Measurements from ENCODE around the gene ANGPTL1.

ANGPTL1 gene

GRCh38 chr1:178901482-178902125 lies 30.7 kb upstream of the ANGPTL1 start:
- no peak for DNase-seq
- Histone ChIP-seq H4K91ac (ENCODE audit: low read length) (no peak overlapping the region), H3K23ac (ENCODE audit: low read length in 2 of 2) (no peak overlapping the region), H3K18ac (ENCODE audit: low read depth in 1 of 2, low read length in 2 of 2) (no peak overlapping the region), H2BK5ac (ENCODE audit: low read depth, low read length, poor library complexity, severe bottlenecking) (no peak overlapping the region), H3K4ac (ENCODE audit: low read depth in 1 of 2, low read length in 2 of 2) (no peak overlapping the region), H2BK120ac (ENCODE audit: low read depth, low read length) (no peak overlapping the region), H2AK5ac (ENCODE audit: low read length, severe bottlenecking) (no peak overlapping the region), H3K27me3 (ENCODE audit: control insufficient read depth in 1 of 2, insufficient read depth in 1 of 2, low read length in 2 of 2) (no peaks in the 10 kb centered on the region), H3K14ac (ENCODE audit: low read length in 2 of 2) (no peak overlapping the region), H3K36me3 (ENCODE audit: control insufficient read depth in 1 of 2, insufficient read depth in 2 of 2, low read depth in 1 of 2, low read length in 2 of 2) (peaks cover 2 to 93% of the 10 kb centered on the region in 2 experiments), H2BK15ac (ENCODE audit: low read depth, poor library complexity, severe bottlenecking) (no peak overlapping the region), H4K8ac (ENCODE audit: low read length) (no peak overlapping the region), H3K9ac (ENCODE audit: low read length) (no peak overlapping the region), H3K4me2 (ENCODE audit: low read length, poor library complexity, severe bottlenecking) (no peak overlapping the region), H2AFZ (ENCODE audit: low read depth, low read length) (no peak overlapping the region), H3K4me3 (ENCODE audit: insufficient read depth in 1 of 2, low read depth in 1 of 2, low read length in 2 of 2) (no peak overlapping the region), H2BK12ac (ENCODE audit: low read length in 2 of 2) (no peak overlapping the region), H3K4me1 (ENCODE audit: control insufficient read depth, insufficient read depth, low read depth, low read length) (no peaks in the 10 kb centered on the region), H3K9me3 (ENCODE audit: control insufficient read depth, low read length) (no peaks in the 10 kb centered on the region), H3K27ac (ENCODE audit: low read length, poor library complexity, severe bottlenecking) (no peak overlapping the region), H3K79me1 (replicated peaks; ENCODE audit: low read length, poor library complexity, severe bottlenecking) (peaks cover 3% of the 10 kb centered on the region)
- no CpG with 5 or more reads among the region's 1 CpG for WGBS

- peaks cover 3% of the 10 kb centered on the region for H3K79me1 ChIP-seq (replicated peaks; ENCODE audit: low read length, poor library complexity, severe bottlenecking)
- no peak overlapping the region for H2AFZ ChIP-seq (ENCODE audit: low read depth, low read length)
- H3K27me3 ChIP-seq (ENCODE audit: control insufficient read depth in 1 of 2, insufficient read depth in 1 of 2, low read length in 2 of 2) = no peaks in the 10 kb centered on the region
- H4K91ac ChIP-seq (ENCODE audit: low read length) = no peak overlapping the region
- no peak overlapping the region for H2BK120ac ChIP-seq (ENCODE audit: low read depth, low read length)
- no peak for DNase-seq
- no peak overlapping the region for H3K4ac ChIP-seq (ENCODE audit: low read depth in 1 of 2, low read length in 2 of 2)
- no peak overlapping the region for H3K4me2 ChIP-seq (ENCODE audit: low read length, poor library complexity, severe bottlenecking)
- H3K36me3 ChIP-seq (ENCODE audit: control insufficient read depth in 1 of 2, insufficient read depth in 2 of 2, low read depth in 1 of 2, low read length in 2 of 2) = peaks cover 0 to 89% of the 10 kb centered on the region in 2 experiments
- no peak overlapping the region for H3K14ac ChIP-seq (ENCODE audit: low read length in 2 of 2)
- H2AK5ac ChIP-seq (ENCODE audit: low read length, severe bottlenecking) = no peak overlapping the region
- no peak overlapping the region for H4K8ac ChIP-seq (ENCODE audit: low read length)
- no peak overlapping the region for H3K9ac ChIP-seq (ENCODE audit: low read length)
- H2BK15ac ChIP-seq (ENCODE audit: low read depth, poor library complexity, severe bottlenecking) = no peak overlapping the region
- no peak overlapping the region for H3K23ac ChIP-seq (ENCODE audit: low read length in 2 of 2)
- H2BK5ac ChIP-seq (ENCODE audit: low read depth, low read length, poor library complexity, severe bottlenecking) = no peak overlapping the region
- no peaks in the 10 kb centered on the region for H3K4me1 ChIP-seq (ENCODE audit: control insufficient read depth, insufficient read depth, low read depth, low read length)
- WGBS = no CpG with 5 or more reads among the region's 2 CpGs
- H3K27ac ChIP-seq (ENCODE audit: low read length, poor library complexity, severe bottlenecking) = no peak overlapping the region
- H3K4me3 ChIP-seq (ENCODE audit: insufficient read depth in 1 of 2, low read depth in 1 of 2, low read length in 2 of 2) = no peak overlapping the region
- H3K18ac ChIP-seq (ENCODE audit: low read depth in 1 of 2, low read length in 2 of 2) = no peak overlapping the region
- peaks cover 3% of the 10 kb centered on the region for H3K9me3 ChIP-seq (ENCODE audit: control insufficient read depth, low read length)
- no peak overlapping the region for H2BK12ac ChIP-seq (ENCODE audit: low read length in 2 of 2)
These were observed 28.5 kb upstream of the ANGPTL1 start for GRCh38 chr1:178899402-178899801.

DNA sequence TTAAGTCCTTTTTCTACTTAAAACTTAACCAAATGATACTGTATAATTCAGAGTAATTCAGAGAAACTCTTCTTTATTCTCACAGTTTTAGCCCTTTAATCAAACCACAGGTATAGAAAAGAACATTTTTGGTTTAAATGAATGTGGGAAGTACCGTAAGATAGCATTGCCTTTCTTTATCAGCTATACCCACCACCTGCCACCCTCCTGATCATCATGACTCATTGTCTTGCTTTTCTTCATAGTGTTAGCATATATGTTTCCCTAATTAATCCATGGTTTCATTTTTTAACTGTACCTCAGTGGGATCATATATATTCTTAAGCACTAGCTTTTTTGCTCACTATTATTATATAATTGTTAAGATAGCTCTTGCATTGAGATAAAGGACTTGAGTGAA lies 27.5 kb upstream of the ANGPTL1 start:
- no peaks in the 10 kb centered on the region for H3K27me3 ChIP-seq (ENCODE audit: control insufficient read depth in 1 of 2, insufficient read depth in 1 of 2, low read length in 2 of 2)
- H2AK5ac ChIP-seq (ENCODE audit: low read length, severe bottlenecking) = no peak overlapping the region
- H2AFZ ChIP-seq (ENCODE audit: low read depth, low read length) = no peak overlapping the region
- no peak overlapping the region for H4K91ac ChIP-seq (ENCODE audit: low read length)
- no peak overlapping the region for H4K8ac ChIP-seq (ENCODE audit: low read length)
- H2BK15ac ChIP-seq (ENCODE audit: low read depth, poor library complexity, severe bottlenecking) = no peak overlapping the region
- H3K9ac ChIP-seq (ENCODE audit: low read length) = no peak overlapping the region
- H2BK12ac ChIP-seq (ENCODE audit: low read length in 2 of 2) = no peak overlapping the region
- no peak overlapping the region for H3K18ac ChIP-seq (ENCODE audit: low read depth in 1 of 2, low read length in 2 of 2)
- H2BK5ac ChIP-seq (ENCODE audit: low read depth, low read length, poor library complexity, severe bottlenecking) = no peak overlapping the region
- WGBS = no CpG with 5 or more reads among the region's 1 CpG
- no peak overlapping the region for H3K23ac ChIP-seq (ENCODE audit: low read length in 2 of 2)
- H3K36me3 ChIP-seq (ENCODE audit: control insufficient read depth in 1 of 2, insufficient read depth in 2 of 2, low read depth in 1 of 2, low read length in 2 of 2) = peaks cover 0 to 91% of the 10 kb centered on the region in 2 experiments
- no peak overlapping the region for H3K4me2 ChIP-seq (ENCODE audit: low read length, poor library complexity, severe bottlenecking)
- H3K14ac ChIP-seq (ENCODE audit: low read length in 2 of 2) = no peak overlapping the region
- peaks cover 3% of the 10 kb centered on the region for H3K9me3 ChIP-seq (ENCODE audit: control insufficient read depth, low read length)
- peaks cover 3% of the 10 kb centered on the region for H3K79me1 ChIP-seq (replicated peaks; ENCODE audit: low read length, poor library complexity, severe bottlenecking)
- no peak overlapping the region for H2BK120ac ChIP-seq (ENCODE audit: low read depth, low read length)
- no peak overlapping the region for H3K27ac ChIP-seq (ENCODE audit: low read length, poor library complexity, severe bottlenecking)
- H3K4me3 ChIP-seq (ENCODE audit: insufficient read depth in 1 of 2, low read depth in 1 of 2, low read length in 2 of 2) = no peak overlapping the region
- H3K4me1 ChIP-seq (ENCODE audit: control insufficient read depth, insufficient read depth, low read depth, low read length) = no peaks in the 10 kb centered on the region
- no peak for DNase-seq
- H3K4ac ChIP-seq (ENCODE audit: low read depth in 1 of 2, low read length in 2 of 2) = no peak overlapping the region

DNA sequence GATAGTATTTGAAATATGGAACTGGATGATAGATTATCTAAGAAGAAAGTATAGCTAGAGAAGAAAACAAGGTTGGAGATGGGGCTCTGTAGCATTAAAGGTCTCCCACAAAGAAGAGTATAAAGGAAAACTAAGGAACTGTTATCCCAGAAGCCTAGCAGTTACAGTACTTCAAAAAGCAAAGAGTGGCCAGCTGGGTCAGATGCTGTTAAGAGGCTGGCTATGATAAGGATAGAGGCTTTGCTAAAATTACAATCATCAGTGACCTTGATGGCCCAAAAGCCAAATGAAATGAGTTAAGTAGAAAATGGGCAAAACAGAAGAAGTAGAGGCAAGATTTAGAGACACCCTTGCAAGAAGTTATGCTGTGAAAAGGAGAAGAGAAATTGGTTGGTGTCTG lies 25.1 kb upstream of the ANGPTL1 start:
- H3K4me3 ChIP-seq (ENCODE audit: insufficient read depth in 1 of 2, low read depth in 1 of 2, low read length in 2 of 2) = no peak overlapping the region
- H2BK5ac ChIP-seq (ENCODE audit: low read depth, low read length, poor library complexity, severe bottlenecking) = no peak overlapping the region
- no peak overlapping the region for H3K18ac ChIP-seq (ENCODE audit: low read depth in 1 of 2, low read length in 2 of 2)
- H3K4ac ChIP-seq (ENCODE audit: low read depth in 1 of 2, low read length in 2 of 2) = no peak overlapping the region
- no peaks in the 10 kb centered on the region for H3K27me3 ChIP-seq (ENCODE audit: control insufficient read depth in 1 of 2, insufficient read depth in 1 of 2, low read length in 2 of 2)
- DNase-seq = no peak
- no peak overlapping the region for H4K8ac ChIP-seq (ENCODE audit: low read length)
- no peak overlapping the region for H3K9ac ChIP-seq (ENCODE audit: low read length)
- H2AK5ac ChIP-seq (ENCODE audit: low read length, severe bottlenecking) = no peak overlapping the region
- no peak overlapping the region for H2BK15ac ChIP-seq (ENCODE audit: low read depth, poor library complexity, severe bottlenecking)
- peaks cover 3% of the 10 kb centered on the region for H3K9me3 ChIP-seq (ENCODE audit: control insufficient read depth, low read length)
- no peaks in the 10 kb centered on the region for H3K4me1 ChIP-seq (ENCODE audit: control insufficient read depth, insufficient read depth, low read depth, low read length)
- no peak overlapping the region for H2BK12ac ChIP-seq (ENCODE audit: low read length in 2 of 2)
- peaks cover 0 to 91% of the 10 kb centered on the region in 2 experiments for H3K36me3 ChIP-seq (ENCODE audit: control insufficient read depth in 1 of 2, insufficient read depth in 2 of 2, low read depth in 1 of 2, low read length in 2 of 2)
- H3K4me2 ChIP-seq (ENCODE audit: low read length, poor library complexity, severe bottlenecking) = no peak overlapping the region
- peaks cover 3% of the 10 kb centered on the region for H3K79me1 ChIP-seq (replicated peaks; ENCODE audit: low read length, poor library complexity, severe bottlenecking)
- H2AFZ ChIP-seq (ENCODE audit: low read depth, low read length) = no peak overlapping the region
- no peak overlapping the region for H3K23ac ChIP-seq (ENCODE audit: low read length in 2 of 2)
- H4K91ac ChIP-seq (ENCODE audit: low read length) = no peak overlapping the region
- H2BK120ac ChIP-seq (ENCODE audit: low read depth, low read length) = no peak overlapping the region
- H3K27ac ChIP-seq (ENCODE audit: low read length, poor library complexity, severe bottlenecking) = no peak overlapping the region
- no peak overlapping the region for H3K14ac ChIP-seq (ENCODE audit: low read length in 2 of 2)

Data from mesenchymal stem cell (in vitro differentiated cells and primary cell).